Heart left ventricle (tissue), 13 donors: ENCODE measurements around the gene STK33.

ENCODE experiments used
- POLR2A ChIP-seq, 2 donors: fragments of 450-650 bp; IDR thresholded peaks; one replicate each; pipeline ENCODE4 v1.6.1; 2017; ENCODE audit warnings: antibody characterized with exemption in 2 of 2, mild to moderate bottlenecking in 2 of 2, moderate library complexity in 2 of 2
- TF ChIP-seq, protein P1 (sequence below), 12 donors: fragments of 200-600 bp; sonication (generic) in 4 of 12; IDR thresholded peaks; one replicate each; pipeline versions ENCODE4 v1.5.0 to v1.8.0; 2018 to 2022; ENCODE audit warnings: antibody characterized with exemption in 12 of 12, mild to moderate bottlenecking in 5 of 12
- donor health status: ischemic (EF 13 %, LVEDD 7.1; RV severe dilation, severe dysfunction).
- donor health status: DM: no; HTN: yes; CAD: no.
- donor health status: DM: no; HTN: no; CAD: no.
- donor health status: ischemic (EF 25% LVEDD 6.9; RV normal size, moderate dysfunction).
- donor health status: ischemic (EF 25% LVEDD 5.7; RV mildly dilated, moderate dysfunction).
- donor health status: ischemic (EF 35%, LVEDD 5.7; RV mildly dilated, moderate dysfunction).
- donor health status: nonischemic (EF 11% LVEDD 7.7; RV severe dilation, severe dysfunction).
- donor health status: DM: yes; HTN: yes; CAD: no.
- donor health status: PGD.
- donor health status: ischemic (EF 29% LVEDD 5.4; RV normal size, mild dysfunction).
- donor health status: nonischemic (EF 23%, LVEDD 6.1; RV moderate dilation, normal function).

DNA sequence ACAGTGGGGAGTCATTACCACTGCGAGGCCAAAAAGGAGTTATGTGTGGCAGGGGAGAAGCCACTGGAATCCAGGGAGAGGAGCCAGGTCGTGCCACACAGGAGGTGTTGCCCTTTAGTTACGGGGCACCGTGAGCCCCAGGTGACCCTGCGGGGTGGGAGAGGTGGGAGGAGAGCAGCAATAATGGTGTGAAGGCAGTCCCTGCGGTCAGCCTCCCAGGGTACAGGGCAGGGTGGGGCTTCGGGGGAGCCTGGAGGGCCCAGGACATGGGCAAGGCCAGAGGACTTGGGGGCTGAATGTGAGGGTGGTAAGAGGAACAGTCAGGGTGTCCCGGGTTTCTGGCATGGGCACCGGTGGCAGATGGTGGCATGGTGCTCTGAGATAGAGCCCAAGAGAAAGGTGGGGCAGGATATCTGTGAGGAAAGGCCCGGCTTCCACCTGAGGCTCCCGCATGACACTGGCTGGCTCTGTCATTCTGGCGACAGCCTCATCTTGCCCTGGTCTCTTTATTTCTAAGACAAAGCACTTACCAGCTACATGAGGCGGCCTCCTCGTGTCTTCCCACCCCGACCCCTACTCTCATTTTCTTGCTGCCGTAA, 247.8 kb downstream of the STK33 start:
- TF ChIP-seq, protein P1, sequence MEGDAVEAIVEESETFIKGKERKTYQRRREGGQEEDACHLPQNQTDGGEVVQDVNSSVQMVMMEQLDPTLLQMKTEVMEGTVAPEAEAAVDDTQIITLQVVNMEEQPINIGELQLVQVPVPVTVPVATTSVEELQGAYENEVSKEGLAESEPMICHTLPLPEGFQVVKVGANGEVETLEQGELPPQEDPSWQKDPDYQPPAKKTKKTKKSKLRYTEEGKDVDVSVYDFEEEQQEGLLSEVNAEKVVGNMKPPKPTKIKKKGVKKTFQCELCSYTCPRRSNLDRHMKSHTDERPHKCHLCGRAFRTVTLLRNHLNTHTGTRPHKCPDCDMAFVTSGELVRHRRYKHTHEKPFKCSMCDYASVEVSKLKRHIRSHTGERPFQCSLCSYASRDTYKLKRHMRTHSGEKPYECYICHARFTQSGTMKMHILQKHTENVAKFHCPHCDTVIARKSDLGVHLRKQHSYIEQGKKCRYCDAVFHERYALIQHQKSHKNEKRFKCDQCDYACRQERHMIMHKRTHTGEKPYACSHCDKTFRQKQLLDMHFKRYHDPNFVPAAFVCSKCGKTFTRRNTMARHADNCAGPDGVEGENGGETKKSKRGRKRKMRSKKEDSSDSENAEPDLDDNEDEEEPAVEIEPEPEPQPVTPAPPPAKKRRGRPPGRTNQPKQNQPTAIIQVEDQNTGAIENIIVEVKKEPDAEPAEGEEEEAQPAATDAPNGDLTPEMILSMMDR (IDR thresholded peaks at IDR 0.05): no peak
- TF ChIP-seq POLR2A (IDR thresholded peaks at IDR 0.05): no peak
